ENCODE data around the gene CSTF1.

Gene CSTF1

DNA sequence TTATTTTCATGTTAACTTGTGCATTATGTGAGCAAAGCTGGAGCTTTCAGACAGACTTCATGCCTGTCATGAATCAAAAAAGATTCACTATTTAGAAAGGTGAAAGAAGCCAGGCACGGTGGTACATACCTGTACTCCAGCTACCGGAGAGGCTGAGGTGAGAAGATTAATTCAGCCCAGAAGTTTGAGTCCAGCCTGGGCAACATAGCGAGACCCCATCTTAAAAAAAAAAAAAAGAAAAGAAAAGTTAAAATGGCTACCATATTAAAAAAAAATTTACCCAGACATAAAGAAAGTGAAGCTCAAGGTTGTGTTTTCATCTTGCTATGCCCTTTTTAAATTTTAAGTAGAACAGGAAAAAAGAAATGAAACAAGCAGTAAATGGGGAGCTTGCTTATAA, 20.5 kb downstream of the CSTF1 start:
- no peaks in the 10 kb centered on the region for H3K4me1 ChIP-seq
- H3K36me3 ChIP-seq, result peaks cover 4% of the 10 kb centered on the region; the same call in 1 of the 2 replicates
- H3K9me3 ChIP-seq, result no peaks in the 10 kb centered on the region
- no peaks in the 10 kb centered on the region for H3K27me3 ChIP-seq
- TF ChIP-seq, protein P1, sequence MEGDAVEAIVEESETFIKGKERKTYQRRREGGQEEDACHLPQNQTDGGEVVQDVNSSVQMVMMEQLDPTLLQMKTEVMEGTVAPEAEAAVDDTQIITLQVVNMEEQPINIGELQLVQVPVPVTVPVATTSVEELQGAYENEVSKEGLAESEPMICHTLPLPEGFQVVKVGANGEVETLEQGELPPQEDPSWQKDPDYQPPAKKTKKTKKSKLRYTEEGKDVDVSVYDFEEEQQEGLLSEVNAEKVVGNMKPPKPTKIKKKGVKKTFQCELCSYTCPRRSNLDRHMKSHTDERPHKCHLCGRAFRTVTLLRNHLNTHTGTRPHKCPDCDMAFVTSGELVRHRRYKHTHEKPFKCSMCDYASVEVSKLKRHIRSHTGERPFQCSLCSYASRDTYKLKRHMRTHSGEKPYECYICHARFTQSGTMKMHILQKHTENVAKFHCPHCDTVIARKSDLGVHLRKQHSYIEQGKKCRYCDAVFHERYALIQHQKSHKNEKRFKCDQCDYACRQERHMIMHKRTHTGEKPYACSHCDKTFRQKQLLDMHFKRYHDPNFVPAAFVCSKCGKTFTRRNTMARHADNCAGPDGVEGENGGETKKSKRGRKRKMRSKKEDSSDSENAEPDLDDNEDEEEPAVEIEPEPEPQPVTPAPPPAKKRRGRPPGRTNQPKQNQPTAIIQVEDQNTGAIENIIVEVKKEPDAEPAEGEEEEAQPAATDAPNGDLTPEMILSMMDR (IDR thresholded peaks at IDR 0.05; ENCODE audit: low read depth, low read length), result no peak
- no peak overlapping the region for H3K4me3 ChIP-seq (ENCODE audit: low read depth, low read length)
- DNase-seq, result no peak

DNA sequence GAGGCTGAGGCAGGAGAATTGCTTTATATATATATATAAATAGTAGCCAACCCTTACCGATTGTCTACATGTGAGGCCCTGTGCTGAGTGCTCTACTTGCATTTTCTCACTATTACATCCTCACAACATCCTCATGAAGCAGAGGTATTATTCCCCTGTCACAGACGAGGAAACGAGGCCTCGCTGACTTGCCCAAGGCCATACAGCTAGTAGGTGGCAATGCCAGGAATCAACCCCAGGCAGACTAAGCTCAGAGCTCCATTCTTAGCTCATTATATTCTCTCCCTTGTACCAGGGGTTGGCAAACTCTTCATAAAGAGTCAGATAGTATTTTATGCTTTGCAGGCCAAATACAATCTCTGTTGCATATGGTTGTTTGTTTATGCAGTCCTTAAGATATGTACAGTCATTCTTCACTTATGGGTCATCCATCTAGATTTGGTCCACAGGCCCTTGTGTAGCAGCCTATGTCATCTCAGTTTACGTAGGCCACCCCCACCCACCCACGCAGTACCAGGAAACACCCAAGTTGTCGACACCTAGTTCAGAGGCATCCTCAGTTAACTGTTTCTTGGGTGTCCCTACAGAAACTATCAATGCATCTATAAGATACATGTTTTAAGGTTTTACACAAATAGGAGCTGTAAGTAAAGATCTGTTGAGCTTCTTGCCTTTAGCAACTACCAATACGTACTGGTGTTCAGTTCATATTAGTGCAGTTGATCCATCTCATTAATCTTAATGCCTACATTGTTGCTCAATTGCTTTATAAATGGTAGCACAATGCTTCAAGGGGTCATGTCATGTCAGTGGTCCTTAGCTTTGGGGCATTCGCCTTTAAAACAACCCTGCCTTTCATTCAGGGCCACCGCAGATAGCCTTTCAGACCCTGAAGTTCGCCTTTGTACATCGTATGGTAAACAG, 22.7 kb downstream of the CSTF1 start:
- Histone ChIP-seq H3K36me3 (peaks cover 2% of the 10 kb centered on the region; the same call in 1 of the 2 replicates), H3K4me1 (no peaks in the 10 kb centered on the region), H3K4me3 (ENCODE audit: low read depth, low read length) (no peak overlapping the region), H3K27me3 (no peaks in the 10 kb centered on the region), H3K9me3 (no peaks in the 10 kb centered on the region)
- TF ChIP-seq, protein P1 (IDR thresholded peaks at IDR 0.05; ENCODE audit: low read depth, low read length), result no peak
- no peak for DNase-seq

DNA sequence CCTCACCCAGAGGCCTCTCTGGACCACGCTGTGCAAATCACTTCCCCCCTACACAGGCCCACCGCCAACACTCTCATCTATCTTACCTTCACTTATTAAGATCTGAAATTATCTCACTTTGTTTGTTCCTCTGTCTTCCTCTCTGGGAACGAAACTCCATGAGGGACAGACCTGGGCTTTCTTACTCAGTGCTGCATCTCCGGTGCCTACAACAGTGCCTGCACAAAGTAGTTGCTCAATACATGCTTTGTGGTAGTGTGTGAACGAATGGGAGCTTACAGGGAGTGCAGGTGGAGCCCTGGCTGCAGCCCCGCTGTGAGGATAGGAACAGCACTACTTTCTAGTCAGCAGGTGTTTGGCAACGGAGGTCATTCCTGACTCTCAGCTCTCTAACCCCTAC, 25.0 kb downstream of the CSTF1 start:
- Histone ChIP-seq H3K9me3 (no peaks in the 10 kb centered on the region), H3K27me3 (no peaks in the 10 kb centered on the region), H3K4me3 (ENCODE audit: low read depth, low read length) (no peak overlapping the region), H3K4me1 (no peaks in the 10 kb centered on the region), H3K36me3 (peaks cover under 1% of the 10 kb centered on the region; the same call in 1 of the 2 replicates)
- TF ChIP-seq, protein P1 (IDR thresholded peaks at IDR 0.05; ENCODE audit: low read depth, low read length), result no peak
- DNase-seq, result no peak

DNA sequence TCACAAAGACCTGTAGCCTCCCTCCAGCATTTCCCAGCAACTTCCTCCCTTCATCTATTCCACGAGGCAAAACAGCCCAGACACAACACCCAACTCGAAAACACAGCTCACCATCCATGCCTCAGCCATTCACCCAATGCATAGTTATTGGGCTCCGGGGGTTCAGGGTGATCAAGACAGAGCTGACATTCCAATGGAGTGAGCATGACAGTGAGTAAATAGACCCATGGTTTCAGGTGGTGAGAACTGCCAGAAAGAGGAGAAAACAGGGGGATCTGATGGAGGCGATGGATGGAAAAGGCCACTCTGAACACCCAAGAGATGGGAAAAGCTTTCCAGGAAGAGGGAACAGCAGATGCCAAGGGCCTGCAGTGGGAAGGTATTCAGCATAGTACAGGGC, 25.5 kb downstream of the CSTF1 start:
- no peaks in the 10 kb centered on the region for H3K9me3 ChIP-seq
- H3K27me3 ChIP-seq, result no peaks in the 10 kb centered on the region
- no peaks in the 10 kb centered on the region for H3K4me1 ChIP-seq
- no peak for DNase-seq
- H3K4me3 ChIP-seq (ENCODE audit: low read depth, low read length), result no peak overlapping the region
- TF ChIP-seq, protein P1 (IDR thresholded peaks at IDR 0.05; ENCODE audit: low read depth, low read length), result no peak
- H3K36me3 ChIP-seq, result no peaks in the 10 kb centered on the region

DNA sequence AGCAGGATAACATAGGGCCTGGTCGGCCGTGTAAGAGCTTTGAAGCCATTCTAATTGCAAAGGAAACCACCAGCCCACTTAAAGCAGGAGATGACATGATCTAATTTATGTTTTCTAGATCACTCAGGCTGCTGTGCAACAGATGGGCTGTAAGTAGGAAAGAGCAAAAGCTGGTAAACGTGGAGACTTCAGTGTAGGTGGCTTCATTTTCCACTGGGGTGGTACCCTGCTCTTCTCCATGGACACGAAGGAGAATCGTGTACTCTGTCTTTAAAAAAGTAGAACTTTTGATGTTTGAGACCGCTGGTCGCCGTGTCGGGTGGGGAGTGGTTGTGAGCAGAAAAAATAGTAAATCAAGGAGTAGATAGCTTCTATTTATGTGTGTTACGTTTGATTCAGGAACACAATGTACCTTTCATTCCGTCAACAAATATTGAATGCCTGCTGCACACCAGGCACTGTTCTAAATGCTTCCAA, 26.0 kb downstream of the CSTF1 start:
- no peak overlapping the region for H3K4me3 ChIP-seq (ENCODE audit: low read depth, low read length)
- TF ChIP-seq, protein P1 (IDR thresholded peaks at IDR 0.05; ENCODE audit: low read depth, low read length), result no peak
- no peaks in the 10 kb centered on the region for H3K27me3 ChIP-seq
- no peak for DNase-seq
- no peaks in the 10 kb centered on the region for H3K9me3 ChIP-seq
- H3K36me3 ChIP-seq, result no peaks in the 10 kb centered on the region
- H3K4me1 ChIP-seq, result no peaks in the 10 kb centered on the region

DNA sequence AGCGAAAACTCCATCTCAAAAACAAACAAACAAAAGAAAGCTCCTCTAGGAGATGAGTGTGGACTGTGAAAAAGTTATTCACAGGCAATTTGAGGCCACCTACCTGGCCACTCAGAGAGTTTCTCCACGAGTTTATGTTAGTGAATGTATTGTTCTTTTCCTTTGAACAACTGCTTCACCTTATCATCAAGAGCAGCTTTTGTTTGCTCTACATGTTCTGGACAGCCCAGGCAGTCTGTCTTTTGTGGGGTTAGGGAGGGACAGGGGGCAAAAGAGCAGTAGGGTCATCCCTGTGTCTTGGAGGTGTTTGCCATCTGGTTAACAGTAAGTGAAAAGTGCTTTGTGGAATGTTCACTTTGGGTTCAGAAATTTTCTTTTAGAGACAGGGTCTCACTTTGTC, 27.6 kb downstream of the CSTF1 start:
- Histone ChIP-seq H3K9me3 (no peaks in the 10 kb centered on the region), H3K4me1 (no peaks in the 10 kb centered on the region), H3K27me3 (no peaks in the 10 kb centered on the region), H3K4me3 (ENCODE audit: low read depth, low read length) (no peak overlapping the region), H3K36me3 (no peaks in the 10 kb centered on the region)
- TF ChIP-seq, protein P1 (IDR thresholded peaks at IDR 0.05; ENCODE audit: low read depth, low read length), result no peak
- DNase-seq, result no peak
